GM23338 (cell line): ENCODE measurements around the gene NINL. TPM values are rescaled to one million over a fixed set of nuclear protein-coding genes. Genes with fewer than 3 reads are reported as not detected.

ENCODE experiments used
- ATAC-seq: fragments of 200-7000 bp; cut with Tn5 transposase; 3 replicates; pipeline ENCODE4 v1.9.1; 2020
- DNase-seq: peaks from one replicate; pipeline ENCODE4 v3.0.0-alpha.2; 2015; ENCODE audit warnings: low spot score
- H2AFZ ChIP-seq: fragments of 200-600 bp; sonication (generic); 2 replicates; pipeline ENCODE4 v1.8.0; 2016; ENCODE audit warnings: antibody characterized with exemption, mild to moderate bottlenecking, moderate library complexity
- H3F3A ChIP-seq: fragments of 200-600 bp; sonication (generic); replicated peaks from 2 replicates; pipeline ENCODE4 v1.8.0; 2017; ENCODE audit warnings: antibody characterized with exemption, mixed run types, low read depth
- H3K27ac ChIP-seq: fragments of 200-600 bp; sonication (generic); 2 replicates; pipeline ENCODE4 v1.6.1; 2016; ENCODE audit warnings: low read depth
- H3K27me3 ChIP-seq: fragments of 200-600 bp; sonication (generic); 2 replicates; pipeline ENCODE4 v1.8.0; 2016; ENCODE audit warnings: mild to moderate bottlenecking, mixed run types, moderate library complexity; ENCODE audit not compliant: insufficient read depth
- H3K36me3 ChIP-seq: fragments of 200-600 bp; sonication (generic); 2 replicates; pipeline ENCODE4 v1.8.0; 2016; ENCODE audit warnings: mild to moderate bottlenecking; ENCODE audit not compliant: insufficient read depth
- H3K4me1 ChIP-seq: fragments of 200-600 bp; sonication (generic); 2 replicates; pipeline ENCODE4 v1.8.0; 2016; ENCODE audit warnings: mild to moderate bottlenecking, moderate library complexity; ENCODE audit not compliant: insufficient read depth
- H3K4me2 ChIP-seq: fragments of 200-600 bp; sonication (generic); 2 replicates; pipeline ENCODE4 v1.7.1; 2017; ENCODE audit warnings: mixed run types
- H3K4me3 ChIP-seq: fragments of 200-600 bp; sonication (generic); 2 replicates; pipeline ENCODE4 v1.6.1; 2016; ENCODE audit warnings: mixed run types
- H3K79me2 ChIP-seq: fragments of 200-600 bp; sonication (generic); replicated peaks from 2 replicates; pipeline ENCODE4 v1.8.0; 2017; ENCODE audit warnings: mild to moderate bottlenecking; ENCODE audit not compliant: insufficient read depth
- H3K9me2 ChIP-seq: fragments of 200-600 bp; sonication (generic); 2 replicates; pipeline ENCODE4 v1.8.0; 2017; ENCODE audit not compliant: insufficient read depth
- H4K20me1 ChIP-seq: fragments of 200-600 bp; sonication (generic); replicated peaks from 2 replicates; pipeline ENCODE4 v1.8.0; 2017; ENCODE audit warnings: mild to moderate bottlenecking; ENCODE audit not compliant: insufficient read depth
- H3K27ac Mint-ChIP-seq: 2 replicates; pipeline ENCODE4 v1.8.0; 2020; ENCODE audit warnings: inconsistent platforms, mild to moderate bottlenecking, moderate library complexity, mixed read lengths
- H3K27me3 Mint-ChIP-seq: 3 replicates; pipeline ENCODE4 v1.8.0; 2022; ENCODE audit warnings: low read depth, mild to moderate bottlenecking, moderate library complexity, mixed read lengths, inconsistent platforms; ENCODE audit not compliant: insufficient read depth, poor library complexity
- H3K36me3 Mint-ChIP-seq: 3 replicates; pipeline ENCODE4 v1.8.0; 2021; ENCODE audit warnings: low read depth, mild to moderate bottlenecking, inconsistent platforms, moderate library complexity, mixed read lengths
- H3K4me1 Mint-ChIP-seq: 3 replicates; pipeline ENCODE4 v1.8.0; 2020; ENCODE audit warnings: mild to moderate bottlenecking, inconsistent platforms, mixed read lengths
- H3K4me3 Mint-ChIP-seq: 3 replicates; pipeline ENCODE4 v1.8.0; 2021; ENCODE audit warnings: moderate library complexity, mild to moderate bottlenecking, inconsistent platforms, mixed read lengths
- H3K9me3 Mint-ChIP-seq: 3 replicates; pipeline ENCODE4 v1.8.0; 2020; ENCODE audit warnings: moderate library complexity, mild to moderate bottlenecking, inconsistent platforms, mixed read lengths
- CREB1 ChIP-seq: fragments of 250-450 bp; sonication (Bioruptor Pico); IDR thresholded peaks from 2 replicates; pipeline ENCODE4 v1.5.0; 2020; ENCODE audit warnings: low read depth, mild to moderate bottlenecking, moderate library complexity
- CTCF ChIP-seq, 2 experiments: fragments of 200-600 bp in 1 of 2; sonication (generic) in 1 of 2; conservative IDR thresholded peaks; 2 replicates each; pipeline versions ENCODE4 v1.5.1 to v1.6.1; 2016 to 2017; ENCODE audit warnings: antibody characterized with exemption in 2 of 2, low read depth in 2 of 2, mild to moderate bottlenecking in 2 of 2, moderate library complexity in 1 of 2
- ETS1 ChIP-seq: IDR thresholded peaks from 2 replicates; pipeline ENCODE4 v1.6.1; 2016; ENCODE audit warnings: antibody characterized with exemption
- EZH2phosphoT487 ChIP-seq: fragments of 200-600 bp; sonication (generic); IDR thresholded peaks from one replicate; pipeline ENCODE4 v1.8.1; 2018; ENCODE audit warnings: antibody characterized with exemption; ENCODE audit not compliant: unreplicated experiment
- JUNB ChIP-seq: IDR thresholded peaks from one replicate; pipeline ENCODE4 v1.6.1; 2016; ENCODE audit warnings: antibody characterized with exemption; ENCODE audit not compliant: unreplicated experiment
- NANOG ChIP-seq: IDR thresholded peaks from 2 replicates; pipeline ENCODE4 v1.6.1; 2016; ENCODE audit warnings: antibody characterized with exemption, borderline replicate concordance
- POLR2AphosphoS5 ChIP-seq: IDR thresholded peaks from 2 replicates; pipeline ENCODE4 v1.6.1; 2016; ENCODE audit warnings: antibody characterized with exemption, low read depth
- REST ChIP-seq: IDR thresholded peaks from one replicate; pipeline ENCODE4 v1.6.1; 2018; ENCODE audit warnings: antibody characterized with exemption; ENCODE audit not compliant: unreplicated experiment
- ZNF114 ChIP-seq: fragments of 250-450 bp; sonication (Bioruptor Pico); IDR thresholded peaks from 2 replicates; pipeline ENCODE4 v1.5.0; 2020; ENCODE audit warnings: mild to moderate bottlenecking, moderate library complexity
- ZNF331 ChIP-seq: fragments of 250-450 bp; sonication (Bioruptor Pico); IDR thresholded peaks from 2 replicates; pipeline ENCODE4 v1.5.0; 2020; ENCODE audit warnings: low read depth, mild to moderate bottlenecking, moderate library complexity
- ZNF462 ChIP-seq: fragments of 250-450 bp; sonication (Bioruptor Pico); IDR thresholded peaks from 2 replicates; pipeline ENCODE4 v1.5.0; 2020; ENCODE audit warnings: mild to moderate bottlenecking, moderate library complexity
- polyA plus RNA-seq: library from polyadenylated mRNA; unstranded; fragments of >200 nt; fragmentation: Nextera tagmentation; extraction: Ambion mirVana; gene quantifications from 2 replicates; pipeline ENCODE4 v1.2.1, GENCODE V29; 2016
- total RNA-seq: library from RNA; depleted of rRNA; stranded (reverse); fragments of >200 nt; shearing (Covaris generic); gene quantifications from 2 replicates; pipeline ENCODE4 v1.2.3, GENCODE V29; 2014

NINL gene
- total and polyA plus RNA-seq, 2 experiments from 2014 or later, result 18.0 to 31.2 TPM

GRCh38 chr20:25514747-25515340 lies 70.5 kb downstream of the NINL start (continued):
- no peak for TF ChIP-seq ZNF462
- TF ChIP-seq EZH2phosphoT487, result no peak
- TF ChIP-seq NANOG, result no peak
- TF ChIP-seq CREB1, result no peak
- TF ChIP-seq POLR2AphosphoS5, result no peak

- Mint-ChIP-seq H3K4me3 (no peak overlapping the region), H3K36me3 (peaks cover 93% of the 10 kb centered on the region), H3K27ac (no peak overlapping the region), H3K4me1 (peaks cover 2% of the 10 kb centered on the region; the same call in 1 of the 3 replicates), H3K27me3 (peaks cover 17% of the 10 kb centered on the region), H3K9me3 (peaks cover 41% of the 10 kb centered on the region)
- Histone ChIP-seq H3K4me1 (no peaks in the 10 kb centered on the region), H2AFZ (no peak overlapping the region), H3K79me2 (0 out of 2 replicates have a peak, but pooled peaks cover 2% of the 10 kb centered on the region), H3K36me3 (peaks cover 53% of the 10 kb centered on the region), H3F3A (no peaks in the 10 kb centered on the region), H3K27me3 (no peaks in the 10 kb centered on the region), H3K27ac (no peak overlapping the region), H3K4me3 (no peak overlapping the region), H3K4me2 (no peak overlapping the region), H3K9me2 (no peaks in the 10 kb centered on the region), H4K20me1 (no peaks in the 10 kb centered on the region)
- TF ChIP-seq ZNF331 (CRISPR knock-in tag) (no peak), JUNB (no peak), CREB1 (no peak), NANOG (no peak), ETS1 (no peak), ZNF114 (CRISPR knock-in tag) (no peak), CTCF (conservative IDR thresholded peaks at IDR 0.05; ENCODE audit: low read depth in 2 of 2) (no peak), EZH2phosphoT487 (no peak), REST (no peak)
- ATAC-seq, result no peak
- no peak for DNase-seq
Observed at GRCh38 chr20:25514195-25514594, 71.1 kb downstream of the NINL start.
